CD4-positive, alpha-beta T cell treated with Interleukin-6 at 100 ng/mL for 8 hours (primary cell): Measurements from ENCODE around the gene FANCI.

ENCODE experiments used
- DNase-seq: peaks from one replicate; pipeline ENCODE4 v3.0.0-alpha.2; 2020; ENCODE audit warnings: mixed read lengths, low spot score

The FANCI gene

DNA sequence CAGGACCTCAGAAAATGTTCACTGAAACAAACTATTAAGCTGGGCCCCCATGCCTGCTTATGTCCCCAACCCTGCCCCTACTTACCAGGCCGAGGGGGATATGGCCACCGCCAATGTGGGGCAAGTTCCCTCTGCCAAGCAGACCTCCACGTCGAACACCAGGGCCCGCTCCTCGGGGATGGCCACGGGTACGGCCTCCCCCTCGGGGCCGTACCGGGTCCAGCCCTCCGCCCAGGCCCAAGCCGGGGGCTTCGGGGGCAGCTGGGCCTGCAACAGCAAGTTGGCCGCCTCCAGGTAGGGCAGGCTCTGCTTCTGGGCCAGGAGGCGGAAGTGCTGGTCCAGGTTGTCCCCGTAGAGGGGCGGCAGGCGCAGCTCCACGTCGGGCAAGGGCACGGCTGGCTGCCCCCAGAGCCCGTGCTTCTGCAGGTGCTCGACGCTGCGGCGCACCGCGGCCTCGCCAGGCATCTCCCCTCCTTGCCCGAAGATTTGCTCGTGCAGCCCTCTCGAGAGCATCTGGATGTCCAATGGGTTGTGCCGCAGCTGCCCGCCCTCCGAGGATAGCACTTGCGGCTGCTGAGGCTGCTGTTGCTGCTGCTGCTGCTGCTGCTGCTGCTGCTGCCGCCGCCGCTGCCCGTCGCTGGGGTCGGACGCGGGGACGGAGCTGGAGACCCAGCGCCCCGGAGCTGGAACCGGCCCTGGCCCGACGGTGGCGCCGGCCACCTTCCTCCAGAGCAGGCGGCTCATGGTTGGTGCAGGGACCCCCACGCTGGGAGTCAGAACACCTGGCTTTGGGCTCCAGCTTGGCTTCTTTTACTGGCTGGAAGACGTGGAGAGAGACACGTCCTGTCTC, 89.5 kb downstream of the FANCI start:
- DNase-seq: no peak

DNA sequence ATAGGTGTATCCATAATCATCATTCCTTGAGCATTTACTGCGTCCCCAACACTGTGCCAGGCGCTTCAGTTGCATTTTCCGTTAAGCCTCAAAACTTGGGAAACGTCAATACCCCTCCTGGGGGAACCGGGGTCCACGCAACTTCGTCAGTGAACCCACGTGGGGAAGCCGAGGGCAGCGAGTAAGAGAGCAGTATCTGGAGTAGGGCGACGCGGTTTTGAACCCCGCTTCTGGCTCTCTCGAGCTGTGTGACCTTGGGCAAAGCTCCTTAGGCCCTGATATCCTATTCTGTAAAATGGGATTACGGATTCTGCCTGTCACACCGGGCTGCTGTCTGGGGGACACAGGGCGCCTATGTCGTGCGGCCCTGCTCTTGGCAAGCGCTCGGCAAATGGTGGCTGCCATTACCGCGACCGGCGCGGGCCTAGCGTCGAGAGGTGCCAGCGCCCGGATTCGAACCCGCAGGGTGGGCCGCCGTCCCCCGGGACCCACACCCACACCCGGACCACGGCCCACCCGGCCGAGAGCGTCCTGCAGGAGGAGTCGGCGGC, 90.3 kb downstream of the FANCI start:
- no peak for DNase-seq

GRCh38 chr15:89334510-89335297, 90.9 kb downstream of the FANCI start, which contains the start of gene POLG:
Gene POLG (minus strand): TSS chr15:89334824. CDS start chr15:89333754, 1,070 bp downstream.
- peak; percentile 99 for DNase-seq

- no peak for DNase-seq
Observed at GRCh38 chr15:89335298-89336041, 91.7 kb downstream of the FANCI start.

GRCh38 chr15:89338036-89338435, 94.3 kb downstream of the FANCI start:
- DNase-seq: no peak

GRCh38 chr15:89340573-89340972, 96.8 kb downstream of the FANCI start:
- no peak for DNase-seq

DNA sequence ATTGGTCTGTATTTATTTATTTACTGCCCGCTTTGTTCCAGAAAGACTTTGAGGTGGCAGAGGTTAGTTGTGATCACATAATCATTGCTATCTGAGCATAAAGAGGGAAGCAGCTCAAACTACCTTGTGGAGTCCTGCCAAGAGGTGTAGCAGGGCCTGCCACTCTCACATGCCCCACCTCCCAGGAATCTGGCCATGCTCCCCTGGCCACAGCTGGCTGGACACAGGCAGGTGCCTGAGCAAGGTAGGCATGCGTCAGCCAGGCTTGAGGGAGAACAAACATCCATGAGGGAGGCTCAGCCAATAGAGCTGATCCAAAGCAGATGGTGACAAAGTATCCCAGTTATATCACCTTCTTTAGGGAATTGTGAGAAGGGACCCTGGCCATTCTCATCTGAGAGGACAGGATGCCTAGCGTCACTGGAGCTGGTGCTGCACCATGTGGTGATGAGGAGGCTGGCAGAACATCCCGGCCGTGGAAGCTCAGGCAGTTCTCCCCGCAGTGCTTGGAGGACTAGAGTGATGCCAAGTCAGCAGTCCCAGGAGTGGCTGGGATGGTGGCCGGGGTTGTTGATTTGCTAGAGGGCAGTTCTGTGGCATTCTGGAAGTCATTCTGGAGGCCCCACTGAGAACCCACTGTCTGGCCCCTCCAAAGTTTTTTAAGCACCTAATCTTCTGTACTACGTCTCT, 97.7 kb downstream of the FANCI start:
- no peak for DNase-seq

GRCh38 chr15:89342840-89343239, 99.1 kb downstream of the FANCI start:
- DNase-seq: no peak

DNA sequence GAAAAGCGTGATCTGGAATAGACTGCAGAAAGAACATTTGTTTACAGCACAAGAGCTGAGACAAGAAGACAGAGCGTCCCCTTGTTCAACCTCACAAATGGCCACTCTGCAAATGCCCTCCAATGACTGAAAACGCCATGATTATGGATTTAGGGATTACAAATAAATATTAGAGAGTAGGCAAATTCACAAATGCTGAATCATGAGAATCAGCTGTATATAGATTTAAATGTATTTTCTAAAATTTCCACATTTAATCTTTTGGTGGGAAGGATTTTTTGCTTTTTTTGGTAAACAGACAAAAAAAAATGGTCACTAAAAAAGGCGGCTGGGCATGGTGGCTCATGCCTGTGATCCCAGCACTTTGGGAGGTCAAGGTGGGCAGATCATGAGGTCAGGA, 101.5 kb downstream of the FANCI start:
- no peak for DNase-seq

GRCh38 chr15:89346516-89347231, 102.9 kb downstream of the FANCI start:
- DNase-seq: no peak

DNA sequence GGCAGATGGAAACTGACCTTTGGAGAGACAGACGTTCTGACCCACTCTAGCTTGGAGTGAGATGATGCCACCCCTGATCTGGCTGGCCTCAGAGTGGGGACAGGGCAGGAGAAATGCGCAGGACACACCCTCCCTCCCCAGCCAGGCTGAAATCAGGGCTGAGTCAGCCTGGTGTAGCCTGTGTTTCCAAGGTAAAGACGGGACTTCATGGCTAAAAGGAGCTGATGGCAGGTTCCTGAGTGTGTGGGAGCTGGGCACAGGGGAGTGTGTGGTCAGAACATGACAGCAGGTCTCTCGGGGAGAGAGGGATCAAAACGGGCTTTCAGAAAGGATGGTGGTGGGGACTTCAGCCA, 105.4 kb downstream of the FANCI start:
- DNase-seq: no peak

DNA sequence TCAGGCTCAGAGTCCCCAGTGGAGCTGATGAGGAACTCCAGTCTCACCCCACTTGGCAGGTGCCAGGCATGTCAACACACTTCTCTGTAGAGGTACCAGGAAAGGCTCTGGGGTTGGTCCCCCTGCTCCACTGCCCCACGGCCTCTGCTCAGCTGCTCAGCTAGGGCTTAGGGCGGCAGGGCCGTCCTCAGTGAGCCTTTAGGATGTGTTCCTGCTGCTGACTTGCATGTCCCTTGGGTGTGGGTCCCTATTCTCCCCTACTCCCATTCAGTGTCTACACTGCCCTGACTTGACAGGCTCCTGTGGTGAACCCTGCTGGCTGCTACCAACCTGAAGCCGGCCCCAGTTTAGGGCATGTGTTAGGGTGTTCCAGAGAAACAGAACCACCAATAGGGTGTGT, 108.7 kb downstream of the FANCI start:
- DNase-seq: no peak

GRCh38 chr15:89353991-89354390, 110.2 kb downstream of the FANCI start:
- no peak for DNase-seq

DNA sequence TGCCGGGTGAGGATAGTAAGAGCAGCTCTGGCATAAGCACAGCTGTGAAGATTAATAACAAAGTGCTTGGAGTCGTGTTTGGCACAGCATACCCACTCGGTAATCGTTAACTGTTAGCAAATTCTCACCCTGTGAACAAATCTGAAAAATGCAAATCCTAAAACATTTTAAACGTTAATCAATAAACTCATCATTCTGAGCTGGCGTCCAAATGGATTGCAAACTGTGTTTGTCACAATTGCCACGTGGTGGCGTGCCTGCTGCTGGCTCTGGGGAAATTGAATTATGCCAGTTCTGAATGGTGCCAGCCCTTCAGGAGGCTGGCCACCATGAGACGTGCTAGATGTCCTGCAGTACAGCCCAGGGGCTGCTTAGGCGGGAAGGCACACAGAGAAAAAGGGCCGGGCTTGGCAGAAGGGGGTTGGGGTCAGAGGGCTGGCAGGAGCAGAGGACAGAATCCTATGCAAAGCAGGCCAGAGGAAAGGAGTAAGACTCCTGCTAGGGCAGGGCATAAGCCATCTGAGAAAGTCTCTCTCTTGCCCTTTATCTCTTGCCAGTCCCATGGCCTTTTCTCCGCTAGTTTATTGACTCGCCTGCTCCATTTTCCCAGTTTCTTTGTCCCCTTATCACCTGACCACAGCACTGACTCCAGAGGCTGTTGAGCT, 113.0 kb downstream of the FANCI start:
- no peak for DNase-seq

- DNase-seq: no peak
Observed at GRCh38 chr15:89358435-89358754, 114.6 kb downstream of the FANCI start.

GRCh38 chr15:89358755-89359439, 115.1 kb downstream of the FANCI start:
- peak; percentile 77 for DNase-seq

DNA sequence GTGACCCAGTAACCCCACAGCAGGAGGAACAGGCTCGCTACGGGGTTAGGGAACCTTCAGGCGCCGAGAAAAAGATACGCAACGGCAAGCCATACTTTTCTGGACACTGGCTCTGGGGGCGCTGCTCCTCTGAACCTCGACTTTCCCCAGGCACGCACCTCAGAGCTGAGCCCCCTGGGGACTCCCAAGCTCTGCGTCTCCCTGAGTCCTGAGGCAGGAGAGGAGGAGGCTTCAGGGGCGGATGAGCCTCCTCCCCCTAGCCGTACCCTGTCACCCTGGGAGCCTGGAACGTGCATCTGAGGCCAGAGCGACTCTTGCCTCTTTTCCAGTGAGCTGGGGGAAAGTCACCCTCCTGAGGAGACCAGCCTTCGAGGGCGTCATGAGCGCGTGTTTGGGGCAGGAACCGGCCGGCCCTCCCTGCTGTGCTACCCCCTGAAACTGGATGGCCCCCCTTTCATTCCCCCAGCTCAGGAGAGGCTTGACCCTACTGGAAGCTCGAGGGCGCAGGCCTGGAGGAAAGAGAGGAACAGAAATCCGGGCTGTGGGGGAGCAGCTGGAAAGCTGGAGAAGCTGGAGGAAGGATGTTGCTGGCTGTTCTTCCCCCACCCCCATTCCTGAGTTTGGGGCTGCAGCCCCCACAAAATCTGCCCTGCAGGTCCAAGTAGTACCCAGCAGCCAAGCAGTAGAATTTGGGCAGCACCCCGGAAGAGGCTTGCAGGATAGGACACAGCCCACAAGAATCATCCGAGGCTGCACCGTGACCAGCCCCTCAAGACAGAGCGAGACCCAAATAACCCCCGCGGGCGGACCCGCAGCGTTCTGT, 115.9 kb downstream of the FANCI start:
- DNase-seq: no peak

- DNase-seq: no peak
Observed at GRCh38 chr15:89360294-89360971, 116.7 kb downstream of the FANCI start.
